GM19238 (cell line): Measurements from ENCODE around the gene ENC1.

Experiments used
- DNase-seq: peaks from one replicate; pipeline ENCODE4 v3.0.0; 2011; ENCODE audit warnings: low spot score; ENCODE audit not compliant: insufficient read length

ENC1 gene

GRCh38 chr5:74659172-74659571 lies 18.6 kb upstream of the ENC1 start:
- no peak for DNase-seq

GRCh38 chr5:74657165-74657564 lies 16.6 kb upstream of the ENC1 start:
- DNase-seq: no peak

DNA sequence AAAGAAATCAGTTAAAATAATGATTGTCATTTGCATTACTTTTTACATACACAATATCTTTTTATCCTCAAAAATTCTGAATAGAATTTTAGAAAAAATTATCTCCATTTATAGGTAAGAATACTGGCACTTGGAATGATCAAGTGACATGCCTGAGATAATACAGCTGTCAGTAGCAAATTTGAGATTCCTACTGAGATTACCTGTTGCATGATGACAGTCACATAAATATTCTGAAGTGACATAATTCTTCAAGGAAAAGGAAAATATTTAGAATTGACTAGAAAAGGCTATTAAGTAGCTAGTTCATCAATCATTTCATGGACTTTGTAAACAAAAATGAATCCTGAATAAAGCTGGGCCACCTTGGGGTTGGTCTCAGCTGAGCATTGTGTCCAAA lies 15.2 kb upstream of the ENC1 start:
- DNase-seq: no peak

DNA sequence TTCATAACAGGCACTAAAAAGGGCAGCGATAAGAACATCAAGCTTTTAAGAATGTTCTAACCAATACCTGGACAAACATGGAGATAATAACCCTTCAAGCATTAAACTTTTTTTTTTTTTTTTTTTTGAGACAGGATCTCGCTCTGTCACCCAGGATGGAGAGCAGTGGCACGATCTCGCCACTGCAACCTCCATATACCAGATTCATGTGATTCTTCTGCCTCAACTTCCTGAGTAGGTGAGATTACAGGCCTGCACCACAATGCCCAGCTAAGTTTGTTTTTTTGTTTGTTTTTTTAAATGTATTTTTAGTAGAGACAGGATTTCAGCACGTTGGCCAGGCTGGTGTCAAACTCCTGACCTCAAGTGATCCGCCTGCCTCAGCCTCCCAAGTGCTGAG lies 14.7 kb upstream of the ENC1 start:
- DNase-seq: no peak

GRCh38 chr5:74653991-74654390 lies 13.5 kb upstream of the ENC1 start:
- DNase-seq: no peak

GRCh38 chr5:74652576-74652975 lies 12.0 kb upstream of the ENC1 start:
- no peak for DNase-seq

- DNase-seq: no peak
These were observed 11.2 kb upstream of the ENC1 start for GRCh38 chr5:74651710-74652109.

DNA sequence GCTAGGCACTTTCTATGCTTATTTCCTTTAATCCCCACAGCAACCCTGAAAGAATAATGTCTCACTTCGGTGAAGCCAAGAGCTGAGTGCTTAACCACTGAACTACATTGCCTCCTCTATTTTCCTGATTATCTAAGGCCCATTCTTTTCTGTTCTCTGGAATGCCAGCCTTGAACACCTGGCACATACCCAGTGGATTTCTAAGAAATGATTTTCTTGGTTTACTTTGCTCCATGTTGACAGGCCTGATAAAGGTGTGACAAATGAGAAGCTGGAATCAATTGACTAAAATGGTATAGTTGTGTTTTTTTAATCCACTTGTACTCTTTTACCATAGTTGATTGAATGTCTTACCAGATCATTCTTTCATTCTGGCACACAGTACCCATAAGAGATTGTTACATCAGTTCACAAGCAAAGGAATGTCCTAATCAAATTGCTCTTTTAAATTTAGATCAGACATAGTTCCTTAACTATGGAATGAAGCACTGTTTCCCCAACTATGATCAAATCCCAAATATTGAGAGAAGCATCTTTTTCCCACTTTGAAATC lies 9.0 kb upstream of the ENC1 start:
- no peak for DNase-seq

- DNase-seq: no peak
These were observed 8.3 kb upstream of the ENC1 start for GRCh38 chr5:74648835-74649293.

DNA sequence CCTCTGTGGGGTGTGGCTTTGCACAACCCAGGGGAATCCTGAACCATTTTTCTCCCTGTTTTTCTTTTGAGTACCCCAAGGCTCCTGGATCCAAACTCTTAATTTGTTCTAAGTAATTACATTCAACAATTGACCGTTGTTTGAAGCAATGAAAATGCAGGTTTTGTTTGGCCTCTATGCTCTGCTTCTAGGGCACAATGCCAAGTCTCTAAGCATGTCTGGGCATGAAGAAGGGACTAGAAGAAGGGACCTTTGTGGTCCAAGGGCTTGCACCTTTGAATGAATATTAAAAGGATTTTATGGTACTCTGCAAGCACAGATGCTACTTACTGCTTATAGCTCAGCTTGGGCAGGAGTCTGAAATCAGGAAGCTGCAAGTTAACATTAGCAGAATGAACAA lies 6.6 kb upstream of the ENC1 start:
- DNase-seq: no peak

GRCh38 chr5:74643111-74643562 lies 2.6 kb upstream of the ENC1 start:
- no peak for DNase-seq

GRCh38 chr5:74642543-74642863 lies 2.0 kb upstream of the ENC1 start:
- no peak for DNase-seq

- no peak for DNase-seq
These were observed 1.4 kb upstream of the ENC1 start for GRCh38 chr5:74641735-74642542.

- DNase-seq: no peak
These were observed 616 bp upstream of the ENC1 start for GRCh38 chr5:74640954-74641734.

DNA sequence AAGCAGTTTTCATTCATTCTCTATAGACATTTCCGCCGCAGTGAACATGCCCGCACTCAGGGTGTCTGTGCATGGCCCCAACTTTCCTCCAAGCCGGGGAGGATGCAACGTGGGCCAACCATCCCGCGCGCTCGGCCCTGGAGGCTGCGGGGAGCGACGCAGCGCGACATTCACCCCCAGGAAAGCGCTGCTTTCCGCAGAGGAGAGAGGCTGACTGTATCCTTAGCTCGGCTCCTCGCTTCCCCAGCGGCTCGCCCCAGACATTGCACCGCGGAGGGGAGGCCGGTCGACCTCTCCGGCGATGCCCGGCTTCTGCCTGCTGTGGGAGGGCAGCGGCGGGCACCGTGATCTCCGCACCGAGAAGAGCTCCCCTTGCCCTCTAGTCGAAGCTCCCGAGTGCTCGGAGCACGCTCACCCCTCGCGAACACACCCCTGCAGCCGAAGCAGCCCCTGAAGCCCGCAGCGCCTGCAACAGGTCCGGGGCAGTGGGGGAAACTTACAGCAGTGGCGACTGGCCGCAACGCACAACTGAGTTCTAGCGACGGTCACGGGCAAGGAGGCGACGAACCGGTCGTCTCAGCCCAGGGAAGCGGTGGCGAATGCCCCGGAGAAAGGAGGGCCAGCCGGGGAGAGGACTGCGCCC lies 600 bp downstream of the ENC1 start:
- no peak for DNase-seq

DNA sequence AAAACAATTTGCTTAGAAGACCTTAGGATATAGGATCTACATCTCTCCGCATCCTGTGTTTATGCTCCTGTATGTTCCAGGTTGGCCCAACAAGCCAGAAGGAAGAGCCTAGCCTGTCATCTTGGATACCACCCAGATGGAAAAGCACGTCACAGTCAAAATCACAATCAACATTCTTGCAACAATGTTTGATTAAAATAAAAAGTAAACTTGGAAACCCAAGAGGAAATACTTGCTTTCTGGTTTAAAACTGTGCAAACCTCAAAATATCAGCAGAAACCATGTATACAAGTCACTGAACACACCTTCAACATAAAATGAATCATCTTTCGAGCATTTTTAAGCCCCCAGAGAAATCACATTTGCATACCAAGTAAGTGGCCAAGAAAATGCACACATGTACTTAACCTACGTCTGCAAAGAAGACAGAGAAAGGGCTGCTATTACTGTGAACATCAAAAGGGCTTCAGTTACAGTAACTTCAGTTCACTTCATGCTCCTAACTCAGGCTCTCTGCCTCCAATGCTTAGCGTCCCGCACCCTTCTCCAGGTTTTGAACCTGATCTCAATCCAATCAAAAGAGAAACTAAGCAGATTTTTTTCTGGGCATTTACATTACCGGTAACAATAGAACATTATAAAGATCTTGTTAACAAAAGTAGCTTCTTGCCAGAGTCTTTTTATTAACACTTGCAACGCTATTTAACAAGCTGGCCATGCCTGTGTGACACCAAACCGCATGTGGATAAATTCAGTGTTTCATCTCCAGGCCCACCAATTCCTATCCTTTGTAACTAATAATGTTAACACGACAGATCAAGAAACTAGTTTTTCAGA lies 1.3 kb downstream of the ENC1 start:
- DNase-seq: no peak

DNA sequence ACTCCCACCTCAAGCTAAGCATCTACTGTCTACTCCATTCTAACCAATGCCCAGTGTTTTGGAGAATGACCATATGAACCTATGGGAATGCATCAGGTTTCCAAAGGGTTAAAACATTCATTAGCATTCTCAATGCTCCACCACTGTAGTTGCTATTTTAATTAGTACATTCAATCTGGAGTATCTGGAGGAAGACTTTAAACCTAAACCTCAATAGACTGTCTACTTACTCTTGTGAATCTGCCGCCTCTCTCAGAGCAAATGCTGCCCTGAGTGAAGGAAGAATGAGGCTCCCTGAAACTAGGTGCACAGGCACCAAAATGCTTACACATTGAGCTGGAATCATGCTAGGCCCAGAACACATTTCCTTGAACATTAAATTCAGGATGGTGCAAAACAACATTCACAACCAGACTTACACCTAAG lies 2.0 kb downstream of the ENC1 start:
- no peak for DNase-seq

GRCh38 chr5:74636552-74636951 lies 4.0 kb downstream of the ENC1 start:
- DNase-seq: no peak

- DNase-seq: no peak
These were observed 4.4 kb downstream of the ENC1 start for GRCh38 chr5:74636149-74636548.

DNA sequence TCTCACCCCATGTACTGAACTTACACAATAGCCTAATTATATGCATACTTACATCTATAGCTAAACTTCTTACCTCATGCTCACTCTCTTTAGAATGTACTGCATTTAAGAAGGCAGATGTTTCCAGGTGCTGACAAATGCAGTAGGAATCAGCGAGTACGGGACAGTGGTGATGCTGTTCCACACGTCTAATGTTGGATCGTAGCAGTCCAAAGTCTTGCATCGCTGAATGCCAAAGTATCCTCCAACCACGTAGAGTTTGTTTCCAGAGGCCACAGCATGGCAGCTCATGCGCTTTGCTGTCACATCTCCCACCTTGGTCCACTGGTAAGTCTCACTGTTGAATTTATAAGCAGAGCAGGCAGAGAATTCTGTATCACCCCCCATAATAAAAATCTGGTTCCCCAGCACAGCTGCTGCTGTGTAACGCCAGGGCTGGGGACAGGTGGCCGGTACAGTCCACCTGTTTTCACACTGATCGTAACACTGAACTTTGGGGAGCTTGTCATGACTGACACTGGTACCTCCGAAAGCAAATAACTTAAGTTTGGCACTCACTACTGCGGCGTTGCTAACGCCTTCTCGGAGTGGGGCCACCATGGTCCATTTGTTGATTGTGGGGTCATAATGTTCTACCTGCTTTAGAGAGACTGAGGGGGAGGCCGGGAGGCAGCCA lies 5.8 kb downstream of the ENC1 start:
- DNase-seq: no peak
